ENCODE data around the gene ZFAND6.
"Not testable (repeated sequence)": the region's sequence is repeated elsewhere in the genome, so short reads cannot be mapped to it uniquely, and the experiment has no call there.

The ZFAND6 gene

DNA sequence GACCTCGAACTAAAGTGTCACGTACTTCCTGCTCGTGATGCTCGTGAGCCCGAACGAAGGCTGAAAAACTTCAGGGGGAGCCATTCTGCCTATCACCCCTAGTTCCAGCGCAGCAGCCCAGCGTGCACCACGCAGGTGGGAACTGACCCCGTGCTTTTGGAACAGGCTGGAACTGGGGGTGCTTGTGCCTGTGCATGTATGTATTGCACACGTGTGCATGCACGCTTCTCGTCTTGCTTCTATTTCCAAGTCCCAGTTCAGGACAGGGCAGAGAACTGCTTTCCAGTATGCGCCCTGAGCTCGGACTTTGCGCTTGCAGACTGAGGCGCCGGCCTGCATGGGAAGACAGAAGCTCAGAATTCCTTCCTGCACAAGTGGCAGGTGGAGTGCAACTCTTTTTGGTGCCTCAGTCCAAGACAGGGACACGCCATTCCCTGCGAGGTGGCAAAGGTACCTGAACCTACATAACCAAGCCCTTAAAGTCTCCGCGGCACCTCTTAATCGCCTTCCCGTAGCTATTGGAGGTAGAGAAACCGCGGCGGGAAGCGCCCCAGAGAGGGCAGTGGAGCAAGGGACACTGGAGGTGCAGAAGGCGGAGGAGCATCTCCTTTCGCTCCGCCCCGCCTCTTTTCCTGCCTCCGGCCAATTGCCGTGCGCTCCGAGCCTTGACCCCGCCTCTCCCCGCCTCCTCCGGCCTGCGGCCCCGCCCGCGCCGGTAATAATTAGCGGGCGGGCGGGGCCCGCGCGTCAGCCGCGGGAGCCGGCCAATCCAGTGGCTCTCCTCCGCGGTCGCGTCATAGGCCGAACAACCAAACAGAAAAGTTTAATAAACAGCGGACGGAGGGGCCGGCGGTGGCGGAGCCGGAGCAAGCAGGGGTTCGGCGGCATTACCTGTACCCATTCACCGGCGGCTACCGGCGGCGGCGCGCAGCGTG, at the start of gene ZFAND6:
TSS of gene ZFAND6 (plus strand) at position 826 of the 935 bp plus-strand sequence. CDS start 60,669 bp downstream, outside the sequence.
- peak; percentile 30 to 97 (median 92) for DNase-seq

DNA sequence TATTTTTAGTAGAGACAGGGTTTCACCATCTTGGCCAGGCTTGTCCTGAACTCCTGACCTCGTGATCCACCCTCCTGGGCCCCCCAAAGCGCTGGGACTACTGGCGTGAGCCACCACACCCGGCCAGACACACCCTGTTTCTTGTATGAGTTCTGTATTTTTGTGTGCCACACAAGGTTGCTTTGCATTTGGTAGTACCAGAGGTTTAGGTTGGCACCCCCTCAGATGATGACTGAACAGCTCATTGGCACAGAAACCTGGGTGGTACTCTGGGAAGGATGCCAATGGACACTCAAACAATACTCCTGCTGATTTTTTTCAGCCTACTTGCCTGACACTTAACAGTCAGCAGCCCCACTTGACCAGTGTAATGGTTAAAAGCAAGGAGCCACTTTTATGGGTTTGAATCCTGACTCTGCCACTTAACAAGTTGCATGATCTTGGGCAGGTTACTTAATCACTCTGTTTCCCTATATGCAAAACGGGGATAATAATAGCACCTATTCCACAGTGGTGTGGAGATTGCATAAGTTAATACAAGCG, 49.3 kb upstream of the ZFAND6 start:
- no peak for DNase-seq

DNA sequence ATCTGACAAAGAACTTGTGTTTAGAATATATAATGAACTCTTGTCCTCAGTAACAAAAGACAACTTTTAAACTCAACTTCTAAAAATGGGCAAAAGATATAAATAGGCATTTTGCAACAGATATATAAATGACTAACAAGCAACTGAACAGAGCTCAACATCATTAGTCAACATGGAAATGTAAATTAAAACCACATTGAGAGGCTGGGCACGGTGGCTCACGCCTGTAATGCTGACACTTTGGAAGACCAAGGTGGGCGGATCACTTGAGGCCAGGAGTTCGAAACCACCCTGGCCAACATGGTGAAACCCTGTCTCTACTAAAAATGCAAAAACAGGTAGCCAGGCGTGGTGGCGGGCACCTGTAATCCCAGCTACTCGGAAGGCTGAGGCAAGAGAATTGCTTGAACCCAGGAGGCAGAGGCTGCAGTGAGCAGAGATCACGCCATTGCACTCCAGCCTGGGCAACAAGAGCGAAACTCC, 48.4 kb upstream of the ZFAND6 start:
- not testable (repeated sequence) for DNase-seq

DNA sequence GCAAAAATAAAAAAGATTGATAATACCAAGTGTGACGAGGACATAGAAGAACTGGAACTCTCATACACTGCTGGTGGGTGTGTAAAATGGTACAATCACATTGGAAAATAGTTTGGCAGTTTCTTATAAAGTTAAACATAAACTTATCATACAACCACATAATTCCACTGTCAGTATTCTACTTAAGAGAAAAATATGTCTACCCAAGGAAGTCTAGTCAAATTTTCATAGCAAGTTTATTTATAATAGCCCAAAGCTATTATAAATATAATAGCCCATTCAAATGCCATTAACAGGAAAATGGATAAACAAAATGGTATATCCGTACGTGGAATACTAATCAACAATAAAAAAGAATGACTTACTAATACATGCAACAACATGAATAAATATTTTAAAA, 47.9 kb upstream of the ZFAND6 start:
- DNase-seq = no peak

DNA sequence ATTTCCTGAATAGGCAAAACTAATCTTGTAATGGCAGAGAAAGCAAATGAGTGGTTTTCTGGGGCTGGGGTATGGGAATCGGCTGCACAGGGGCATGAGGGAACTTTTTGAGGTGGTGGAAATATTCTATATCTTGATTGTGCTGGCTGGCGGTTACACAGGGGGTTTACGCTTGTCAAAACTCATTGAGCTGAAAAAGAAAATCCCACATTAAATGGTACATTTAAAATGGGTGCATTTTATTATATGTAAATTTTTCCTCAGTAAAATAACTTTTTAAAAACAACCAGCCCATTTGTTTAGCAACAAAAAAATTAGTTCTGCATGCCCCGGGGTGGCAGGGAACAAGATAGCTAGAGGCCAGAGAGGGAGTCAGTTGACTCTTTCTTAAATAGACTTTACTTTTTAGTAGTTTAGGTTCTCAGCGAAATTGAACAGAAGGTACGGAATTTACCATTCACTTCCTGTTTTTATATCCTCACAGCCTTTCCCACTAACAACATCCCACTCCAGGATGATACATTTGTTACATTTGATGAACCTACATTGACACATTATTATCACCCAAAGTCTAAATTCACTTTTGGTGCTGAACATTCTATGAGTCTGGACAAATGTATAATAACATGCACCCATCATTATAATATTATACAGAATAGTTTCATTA, 47.3 kb upstream of the ZFAND6 start:
- DNase-seq = no peak

DNA sequence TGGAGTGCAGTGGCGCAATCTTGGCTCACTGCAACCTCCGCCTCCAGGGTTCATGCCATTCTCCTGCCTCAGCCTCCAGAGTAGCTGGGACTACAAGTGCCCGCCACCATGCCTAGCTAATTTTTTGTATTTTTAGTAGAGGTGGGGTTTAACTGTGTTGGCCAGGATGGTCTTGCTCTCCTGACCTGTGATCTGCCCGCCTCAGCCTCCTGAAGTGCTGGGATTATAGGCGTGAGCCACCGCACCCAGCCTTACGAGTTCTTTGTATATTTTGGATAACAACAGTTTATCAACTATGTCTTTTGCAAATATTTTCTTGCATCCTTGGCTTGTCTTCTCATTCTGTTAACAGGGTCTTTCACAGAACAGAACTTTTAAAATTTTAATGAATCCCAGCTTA, 45.3 kb upstream of the ZFAND6 start:
- DNase-seq = not testable (repeated sequence)

DNA sequence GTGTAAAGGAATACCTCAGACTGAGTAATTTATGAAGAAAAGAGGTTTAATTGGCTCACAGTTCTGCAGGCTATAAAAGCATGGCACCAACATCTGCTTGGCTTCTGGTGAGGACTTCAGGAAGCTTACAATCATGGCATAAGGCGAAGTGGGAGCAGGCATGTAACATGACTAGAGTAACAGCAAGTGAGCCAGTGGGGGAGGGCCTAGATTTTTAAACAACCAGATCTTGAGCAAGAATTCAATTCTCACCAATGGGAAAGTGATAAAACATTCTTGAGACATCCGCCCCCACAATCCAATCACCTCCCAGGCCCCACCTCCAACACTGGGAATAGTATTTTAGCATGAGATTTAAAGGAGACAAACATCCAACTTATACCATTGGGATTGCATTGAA, 44.3 kb upstream of the ZFAND6 start:
- no peak for DNase-seq

DNA sequence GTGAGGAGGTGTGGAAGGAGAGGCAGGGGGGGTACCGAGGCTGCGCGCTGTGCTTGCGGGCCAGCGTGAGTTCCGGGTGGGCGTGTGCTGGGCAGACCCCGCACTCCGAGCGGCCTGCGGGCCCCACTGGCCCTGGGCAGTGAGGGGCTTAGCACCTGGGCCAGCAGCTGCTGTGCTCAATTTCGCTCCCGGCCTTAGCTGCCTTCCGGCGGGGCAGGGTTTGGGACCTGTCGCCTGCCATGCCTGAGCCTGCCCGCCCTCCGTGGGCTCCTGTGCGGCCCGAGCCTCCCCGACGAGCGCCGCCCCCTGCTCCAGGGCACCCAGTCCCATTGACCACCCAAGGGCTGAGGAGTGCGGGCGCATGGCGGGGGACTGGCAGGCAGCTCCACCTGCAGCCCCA, 43.0 kb upstream of the ZFAND6 start:
- not testable (repeated sequence) for DNase-seq

DNA sequence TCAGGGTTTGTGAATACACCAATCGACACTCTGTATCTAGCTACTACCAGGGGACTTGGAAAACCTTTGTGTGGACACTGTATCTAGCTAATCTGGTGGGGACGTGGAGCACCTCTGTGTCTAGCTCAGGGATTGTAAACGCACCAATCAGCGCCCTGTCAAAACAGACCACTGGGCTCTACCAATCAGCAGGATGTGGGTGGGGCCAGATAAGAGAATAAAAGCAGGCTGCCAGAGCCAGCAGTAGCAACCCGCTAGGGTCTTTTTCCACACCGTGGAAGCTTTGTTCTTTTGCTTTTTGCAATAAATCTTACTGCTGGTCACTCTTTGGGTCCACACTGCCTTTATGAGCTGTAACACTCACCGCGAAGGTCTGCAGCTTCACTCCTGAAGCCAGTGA, 42.3 kb upstream of the ZFAND6 start:
- not testable (repeated sequence) for DNase-seq

DNA sequence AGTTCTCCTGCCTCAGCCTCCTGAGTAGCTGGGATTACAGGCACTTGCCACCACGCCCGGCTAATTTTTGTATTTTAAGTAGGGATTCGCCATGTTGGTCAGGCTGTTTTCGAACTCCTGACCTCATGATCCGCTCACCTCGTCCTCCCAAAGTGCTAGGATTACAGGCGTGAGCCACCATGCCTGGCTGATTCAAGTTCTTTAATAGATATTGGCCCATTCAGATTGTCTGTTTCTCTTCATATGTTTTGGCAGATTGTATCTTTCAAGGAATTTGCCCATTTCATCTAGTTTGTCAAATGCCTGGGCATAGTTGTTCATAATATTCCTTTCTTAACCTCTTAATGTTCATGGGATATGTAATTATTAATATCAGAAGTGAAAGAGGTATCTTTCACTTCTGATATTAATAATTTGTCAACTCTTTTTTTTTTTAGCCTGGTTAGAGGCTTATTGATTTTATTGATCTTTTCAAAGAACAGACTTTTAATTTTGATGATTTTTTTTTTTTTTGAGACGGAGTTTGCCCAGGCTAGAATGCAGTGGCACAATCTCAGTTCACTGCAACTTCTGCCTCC, 40.2 kb upstream of the ZFAND6 start:
- DNase-seq = no peak

DNA sequence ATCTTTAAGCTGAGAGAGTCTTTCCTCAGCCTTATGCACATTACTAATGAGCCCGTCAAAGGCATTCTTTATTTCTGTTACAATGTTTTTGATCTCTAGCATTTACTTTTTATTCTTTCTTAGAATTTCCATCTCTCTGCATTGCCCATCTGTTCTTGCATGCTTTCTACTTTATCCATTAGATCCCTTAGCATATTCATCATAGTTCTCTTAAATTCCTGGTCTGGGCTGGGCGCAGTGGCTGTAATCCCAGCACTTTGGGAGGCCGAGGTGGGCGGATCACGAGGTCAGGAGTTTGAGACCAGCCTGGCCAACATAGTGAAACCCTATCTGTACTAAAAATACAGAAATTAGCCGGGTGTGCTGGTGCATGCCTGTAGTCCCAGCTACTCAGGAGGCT, 39.3 kb upstream of the ZFAND6 start:
- DNase-seq = not testable (repeated sequence)

DNA sequence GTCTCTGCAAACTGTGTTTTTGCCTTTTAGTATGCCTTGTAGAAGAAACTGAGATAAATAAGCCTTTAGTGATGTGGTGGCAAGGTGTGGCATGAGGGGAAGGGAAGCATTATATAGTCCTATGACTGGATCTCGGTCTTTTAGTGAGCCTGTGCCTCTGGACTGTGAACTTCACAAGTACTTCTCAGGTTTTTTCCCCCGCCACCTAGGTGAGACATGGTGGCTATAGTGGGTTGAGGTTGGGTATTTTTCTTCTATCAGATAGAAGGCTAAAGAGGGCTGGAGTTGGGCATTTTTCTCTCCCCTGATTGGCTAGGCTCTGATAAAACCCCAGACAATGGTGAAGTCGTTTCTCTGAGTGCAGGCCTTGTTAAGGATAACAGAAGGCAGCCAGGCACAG, 38.7 kb upstream of the ZFAND6 start:
- no peak for DNase-seq

DNA sequence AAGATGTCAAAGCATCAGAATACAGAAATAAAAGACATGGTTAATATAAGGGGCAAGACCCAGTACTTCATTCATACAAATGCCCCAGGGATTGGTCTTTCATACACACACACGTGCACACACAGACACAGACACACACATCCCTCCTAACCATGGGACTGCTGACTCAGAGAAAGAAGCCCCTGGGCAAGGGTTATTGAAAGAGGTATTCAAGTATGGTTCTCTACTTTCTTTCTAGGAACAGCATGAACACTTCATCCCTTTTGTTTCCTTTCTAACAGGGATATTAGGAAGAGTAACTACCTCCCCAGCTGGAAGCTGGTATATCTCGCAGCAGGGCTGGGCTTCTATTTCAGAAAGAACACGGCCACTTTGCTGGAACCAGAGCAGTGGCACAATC, 33.2 kb upstream of the ZFAND6 start:
- no peak for DNase-seq

DNA sequence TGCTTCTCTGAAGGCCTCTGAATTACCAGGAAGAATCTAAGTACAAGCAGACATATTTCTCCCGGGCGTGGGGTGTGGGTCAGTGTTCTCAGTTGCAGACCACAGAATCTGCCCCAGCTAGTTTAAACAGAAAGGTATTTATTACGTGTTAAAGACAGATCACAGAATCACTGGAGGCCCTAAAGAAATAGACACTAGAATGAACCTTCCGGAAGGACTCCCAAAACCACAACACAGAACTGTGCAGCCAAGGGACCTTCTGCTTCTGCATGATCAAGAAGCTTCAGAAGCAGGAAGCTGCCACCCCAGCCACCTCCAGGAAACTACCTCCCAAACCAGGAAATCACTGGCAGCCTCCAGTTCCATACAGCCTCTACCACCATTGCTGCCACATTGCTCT, 32.7 kb upstream of the ZFAND6 start:
- no peak for DNase-seq

DNA sequence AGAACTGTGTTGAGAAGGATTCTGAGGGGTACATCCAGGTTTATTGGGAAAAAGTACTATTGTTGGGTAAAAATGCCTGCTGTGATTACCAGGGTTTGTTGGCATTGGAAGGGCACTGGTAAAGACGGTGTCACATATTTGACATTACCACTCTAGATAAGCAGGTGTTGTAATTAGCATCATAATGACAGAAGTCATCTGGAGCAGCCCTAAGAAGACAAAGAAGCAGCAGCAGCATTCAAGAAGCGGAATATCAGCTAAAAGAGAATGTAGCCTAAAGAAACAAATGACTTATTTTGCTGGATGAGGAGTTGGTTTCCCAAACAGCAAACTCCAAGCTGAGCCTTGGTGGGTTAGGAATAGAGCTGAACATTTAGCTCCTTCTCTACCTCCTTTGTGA, 30.5 kb upstream of the ZFAND6 start:
- no peak for DNase-seq

DNA sequence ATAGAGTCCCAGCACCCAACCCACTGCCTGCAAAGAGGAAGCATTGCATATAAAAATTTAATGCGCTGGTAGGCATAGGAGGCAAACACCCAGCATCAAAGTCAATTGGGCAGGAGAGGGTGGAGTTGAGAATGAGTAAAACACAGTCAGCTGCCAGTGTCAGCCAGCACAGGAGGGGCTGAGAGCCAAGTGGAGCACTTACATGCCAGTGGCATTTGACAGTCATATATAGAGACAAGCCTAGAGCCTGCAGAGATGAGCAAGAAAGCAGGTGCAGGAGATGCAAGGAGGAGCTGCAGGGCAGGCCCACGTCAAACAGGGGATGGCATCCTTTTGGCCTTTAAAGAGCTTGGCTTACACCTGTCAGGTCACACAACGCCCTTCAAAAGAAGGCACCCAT, 27.6 kb upstream of the ZFAND6 start:
- no peak for DNase-seq

DNA sequence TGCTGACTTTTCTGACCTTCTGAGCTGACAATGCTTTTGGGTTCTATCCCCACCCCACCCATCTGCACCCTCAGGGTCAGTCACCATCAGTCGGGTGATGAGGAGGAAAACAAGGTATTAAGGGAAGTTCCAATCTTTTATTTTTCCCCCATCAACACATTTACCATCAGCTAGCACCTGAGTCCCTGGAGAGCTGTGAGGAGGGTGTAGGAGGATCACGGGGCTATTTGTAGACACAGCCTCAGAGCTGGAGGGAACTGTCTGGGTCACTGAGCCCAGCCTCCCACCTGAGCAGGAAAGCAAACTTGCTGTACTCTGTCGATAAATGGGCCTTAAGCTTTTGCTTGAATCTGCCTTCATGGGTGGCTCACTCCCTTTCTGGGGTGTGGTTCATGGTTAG, 24.8 kb upstream of the ZFAND6 start:
- no peak for DNase-seq

DNA sequence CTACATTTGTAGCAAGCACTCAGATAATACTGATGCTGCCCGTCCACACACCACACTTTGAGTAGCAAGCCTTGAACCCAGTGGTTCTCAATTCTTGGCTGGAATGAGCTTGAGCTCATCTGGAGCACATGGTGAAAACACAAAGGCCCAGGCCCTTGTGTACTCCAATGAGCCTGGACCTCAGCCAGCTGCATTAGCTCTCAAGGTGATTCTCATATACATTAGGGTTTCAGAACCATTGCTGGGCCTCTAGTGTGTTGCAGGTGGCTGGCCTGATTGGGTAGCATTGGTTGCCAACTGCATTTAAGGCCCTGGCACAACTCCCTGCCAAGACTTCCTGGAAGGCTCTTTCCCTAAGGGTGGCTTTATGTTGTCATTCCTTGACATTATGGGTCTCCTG, 23.4 kb upstream of the ZFAND6 start:
- DNase-seq = no peak

DNA sequence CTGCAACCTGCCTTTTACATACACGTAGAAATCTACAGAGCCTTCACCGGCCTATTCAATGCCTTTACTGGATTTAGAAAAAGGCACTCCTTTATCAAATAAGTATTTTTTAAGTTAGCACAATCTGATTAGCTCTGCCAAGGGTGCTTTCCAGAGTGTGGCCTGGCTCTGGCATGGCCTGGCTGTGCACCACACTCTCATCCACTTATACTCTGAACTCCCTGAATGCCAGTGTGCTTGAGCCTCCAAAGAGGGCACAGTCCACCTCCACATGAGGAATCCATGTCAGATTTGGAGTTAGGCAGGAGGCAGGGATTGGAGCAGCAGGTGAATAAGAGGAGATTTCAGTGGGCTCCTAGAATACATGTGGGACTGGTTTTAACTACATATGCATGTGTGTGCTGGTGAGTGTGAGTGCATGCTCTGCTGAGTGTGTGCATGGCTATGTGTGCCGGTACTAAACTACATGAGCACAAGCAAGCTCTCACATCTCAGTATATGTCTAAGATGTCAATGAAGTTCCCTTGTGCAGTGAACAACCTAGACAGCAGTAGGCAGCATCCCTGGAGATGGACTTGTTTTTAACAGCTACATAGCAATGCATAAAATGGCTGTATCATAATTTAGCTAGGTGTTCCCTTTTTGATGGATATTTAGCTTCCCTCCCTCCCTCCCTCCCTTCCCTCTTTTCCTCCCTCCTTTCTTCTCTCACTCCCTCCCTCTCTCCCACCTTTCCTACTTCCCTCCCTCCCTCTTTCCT, 17.8 kb upstream of the ZFAND6 start:
- DNase-seq = no peak

DNA sequence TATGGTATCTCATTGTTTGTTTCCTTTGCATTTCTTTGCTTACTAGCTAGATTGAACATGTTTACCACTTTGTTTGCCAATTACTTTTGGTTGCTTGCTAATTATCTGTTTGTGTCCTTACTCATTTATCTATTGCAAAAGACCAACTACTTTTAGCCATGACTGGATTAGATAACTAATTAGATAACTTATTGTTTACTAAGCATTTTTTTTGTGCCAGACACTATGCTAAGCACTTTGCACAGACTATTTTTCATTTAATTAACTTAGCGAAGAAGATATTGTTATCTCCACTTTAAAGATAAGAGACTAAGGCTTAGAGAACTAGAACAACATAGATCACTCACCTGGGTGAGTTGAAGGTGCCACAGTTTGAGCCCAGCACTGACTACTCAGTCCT, 16.9 kb upstream of the ZFAND6 start:
- DNase-seq = no peak

DNA sequence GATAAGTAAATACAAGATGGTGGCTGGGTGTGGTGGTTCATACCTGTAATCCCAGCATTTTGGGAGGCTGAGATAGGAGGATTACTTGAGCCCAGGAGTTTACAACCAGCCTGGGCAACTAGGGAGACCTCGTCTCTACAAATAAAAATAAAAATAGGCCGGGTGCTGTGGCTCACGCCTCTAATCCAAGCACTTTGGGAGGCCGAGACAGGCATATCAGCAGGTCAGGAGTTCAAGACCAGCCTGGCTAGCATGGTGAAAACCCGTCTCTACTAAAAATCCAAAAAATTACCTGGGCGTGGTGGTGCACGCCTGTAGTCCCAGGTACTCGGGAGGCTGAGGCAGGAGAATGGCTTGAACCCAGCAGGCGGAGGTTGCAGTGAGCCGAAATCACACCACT, 14.3 kb upstream of the ZFAND6 start:
- DNase-seq = not testable (repeated sequence)

Measured in anterior cingulate cortex (tissue), 58 donors.